GM12892 (cell line): ENCODE results near the gene GTF2H2C_2.
"Not testable (repeated sequence)": the region's sequence is repeated elsewhere in the genome, so short reads cannot be mapped to it uniquely, and the experiment has no call there.

Source experiments
- POLR2A ChIP-seq: IDR thresholded peaks from 2 replicates; pipeline ENCODE4 v1.6.1; 2011; ENCODE audit warnings: low read depth, low read length, control low read depth
- POLR2AphosphoS5 ChIP-seq: IDR thresholded peaks from 2 replicates; pipeline ENCODE4 v1.6.1; 2011; ENCODE audit warnings: low read depth, low read length, control low read depth
- TAF1 ChIP-seq: IDR thresholded peaks from 2 replicates; pipeline ENCODE4 v1.6.1; 2011; ENCODE audit warnings: low read depth, mild to moderate bottlenecking, control low read depth, low read length, borderline replicate concordance

DNA sequence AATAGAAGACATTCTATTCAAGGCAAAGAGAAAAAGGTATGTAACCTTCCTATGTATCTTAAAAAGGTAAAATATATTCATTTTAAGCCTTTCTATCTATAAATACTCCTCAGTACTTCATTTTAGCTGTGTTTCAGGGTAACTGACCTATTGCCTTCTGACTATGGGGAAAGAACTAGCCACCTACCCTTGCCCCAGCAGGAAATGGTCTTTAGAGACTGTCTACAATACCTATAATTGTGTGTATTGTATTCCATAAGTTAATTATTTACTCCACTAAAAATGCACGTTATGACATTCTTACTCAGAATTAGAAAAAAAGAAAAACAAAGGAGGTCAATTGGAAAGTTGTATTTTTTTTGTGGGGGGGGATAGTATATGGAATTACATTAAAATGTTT, 6.2 kb downstream of the GTF2H2C_2 start:
- TF ChIP-seq POLR2A, POLR2AphosphoS5, TAF1: not testable (repeated sequence)
